Measurements from ENCODE around the gene DLL4.

The DLL4 gene

DNA sequence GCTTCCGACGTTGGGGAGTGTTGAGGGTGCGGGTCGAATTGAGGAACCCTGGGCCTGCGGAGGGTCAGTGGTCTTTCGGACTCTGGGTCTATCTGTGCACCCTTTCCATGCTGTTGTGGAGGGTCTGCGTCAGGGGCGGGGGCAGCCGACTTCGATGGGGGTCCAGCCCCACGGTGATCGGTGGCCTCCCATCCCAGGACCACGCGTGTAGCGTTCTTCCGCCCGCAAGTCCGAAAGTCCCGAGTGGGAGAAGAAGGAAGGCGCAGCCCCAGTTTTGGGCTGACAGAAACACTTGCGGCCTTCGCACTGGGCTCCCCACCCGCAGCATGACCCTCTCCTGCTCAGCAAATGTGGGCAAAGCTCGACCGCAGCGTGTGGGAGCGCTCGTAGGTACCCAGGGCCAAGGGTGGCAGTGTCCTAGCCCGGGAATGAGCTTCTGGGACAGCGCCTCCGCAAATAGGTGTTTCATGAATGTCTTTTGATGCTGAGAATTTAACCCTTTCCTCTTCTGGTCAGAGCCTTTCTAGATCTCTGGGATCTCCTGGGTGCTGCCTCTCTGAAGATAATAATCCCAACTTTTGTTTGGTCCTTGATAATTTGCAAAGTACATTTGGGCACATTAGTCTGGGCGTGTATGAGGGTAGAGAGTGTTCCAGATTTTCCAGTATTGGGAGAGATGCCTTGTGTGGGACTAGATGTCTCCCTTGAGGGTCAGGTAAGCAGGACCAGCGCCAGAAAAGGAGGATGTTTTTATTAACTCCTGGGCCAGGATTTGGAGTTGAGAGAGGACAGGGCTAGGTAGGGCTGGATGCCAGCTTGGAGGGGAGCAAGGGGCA, 2.3 kb upstream of the DLL4 start:
- no peak for DNase-seq (ENCODE audit: low spot score)

DNA sequence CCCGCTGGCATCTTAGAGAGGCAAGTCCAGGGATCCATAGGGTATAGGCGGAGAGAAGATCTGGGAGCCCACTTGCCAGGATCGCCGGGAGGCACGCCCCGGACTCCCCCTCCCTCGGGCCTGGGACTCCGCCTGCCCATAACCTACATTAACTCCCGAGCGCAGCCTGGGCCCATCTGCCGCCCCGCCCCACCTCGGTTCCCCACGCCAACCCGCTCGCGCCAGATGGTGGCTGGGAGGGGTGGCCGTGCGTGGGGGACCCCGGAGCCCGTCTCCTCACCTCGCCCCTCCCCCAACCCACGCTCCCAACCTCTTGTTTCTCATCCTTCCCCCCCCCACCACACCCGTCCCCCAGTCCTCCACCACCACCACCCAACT, 1.7 kb upstream of the DLL4 start:
- no peak for DNase-seq (ENCODE audit: low spot score)

DNA sequence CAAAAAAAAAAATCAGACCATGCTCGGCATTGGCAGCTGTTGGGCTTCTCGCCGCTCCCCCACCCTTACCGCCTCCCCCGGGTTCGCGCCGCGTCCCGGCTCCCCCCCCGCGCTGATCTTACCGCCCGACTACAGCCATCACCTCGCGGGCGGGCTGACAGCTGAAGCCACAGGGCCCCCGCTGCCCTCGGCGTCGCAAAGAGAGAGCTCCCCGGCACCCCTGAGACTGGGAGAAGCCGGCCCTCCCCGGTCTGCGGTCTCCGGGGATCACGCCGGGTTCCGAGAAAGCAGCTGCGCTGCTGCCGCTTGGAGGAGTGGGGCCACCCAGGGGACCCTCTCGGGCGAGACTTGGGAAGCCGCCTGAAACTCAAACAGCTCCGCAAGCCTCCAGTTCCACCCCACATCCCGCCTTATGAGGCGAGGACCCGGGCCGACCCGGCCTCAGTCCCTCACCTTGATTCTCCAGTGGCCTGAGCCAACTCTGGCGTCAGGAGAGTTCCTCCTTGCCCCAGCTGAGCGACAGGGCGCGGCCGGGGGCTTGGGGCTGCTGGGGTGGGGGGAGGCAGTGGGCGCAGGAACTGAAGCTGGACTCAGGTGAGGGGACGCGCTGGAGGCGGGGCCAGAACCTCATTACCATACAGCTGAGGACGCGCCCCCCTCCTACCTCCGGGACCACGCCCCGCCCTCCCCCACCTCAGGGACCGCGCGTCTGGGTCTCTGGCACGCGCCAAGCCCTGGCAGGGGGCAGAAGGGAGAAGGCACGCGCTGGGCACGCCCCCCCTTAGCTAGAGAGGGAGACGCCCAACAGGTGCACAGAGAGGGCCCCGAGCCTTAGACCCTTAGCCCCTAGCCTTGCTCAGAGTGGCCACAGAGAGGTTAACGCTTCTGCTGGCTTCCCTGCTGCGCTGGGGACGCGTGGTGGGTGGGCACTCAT, 1.0 kb upstream of the DLL4 start:
- DNase-seq (ENCODE audit: low spot score): no peak

DNA sequence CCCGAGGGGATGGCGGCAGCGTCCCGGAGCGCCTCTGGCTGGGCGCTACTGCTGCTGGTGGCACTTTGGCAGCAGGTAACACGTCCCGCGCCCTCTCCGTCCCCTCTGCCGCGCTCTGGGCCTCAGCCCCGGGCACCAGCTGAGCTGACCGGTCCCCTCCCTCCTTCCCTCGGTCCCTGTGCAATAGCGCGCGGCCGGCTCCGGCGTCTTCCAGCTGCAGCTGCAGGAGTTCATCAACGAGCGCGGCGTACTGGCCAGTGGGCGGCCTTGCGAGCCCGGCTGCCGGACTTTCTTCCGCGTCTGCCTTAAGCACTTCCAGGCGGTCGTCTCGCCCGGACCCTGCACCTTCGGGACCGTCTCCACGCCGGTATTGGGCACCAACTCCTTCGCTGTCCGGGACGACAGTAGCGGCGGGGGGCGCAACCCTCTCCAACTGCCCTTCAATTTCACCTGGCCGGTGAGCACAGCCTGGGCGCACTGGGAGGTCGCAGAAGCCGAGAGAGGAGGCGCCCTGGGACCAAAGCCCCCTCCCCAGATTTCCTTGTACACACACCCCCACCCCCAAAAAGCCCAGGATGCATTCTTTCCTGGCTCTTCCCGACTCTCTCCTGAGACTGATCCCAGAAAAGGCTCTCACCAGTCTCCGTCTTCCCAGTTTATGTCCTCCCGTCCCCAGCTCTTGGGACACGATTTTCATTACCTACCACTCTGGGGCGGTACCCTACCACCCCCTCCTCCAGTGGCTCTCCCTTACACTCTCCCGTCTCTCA, 705 bp downstream of the DLL4 start:
- peak; percentile 86 for DNase-seq (ENCODE audit: low spot score)

DNA sequence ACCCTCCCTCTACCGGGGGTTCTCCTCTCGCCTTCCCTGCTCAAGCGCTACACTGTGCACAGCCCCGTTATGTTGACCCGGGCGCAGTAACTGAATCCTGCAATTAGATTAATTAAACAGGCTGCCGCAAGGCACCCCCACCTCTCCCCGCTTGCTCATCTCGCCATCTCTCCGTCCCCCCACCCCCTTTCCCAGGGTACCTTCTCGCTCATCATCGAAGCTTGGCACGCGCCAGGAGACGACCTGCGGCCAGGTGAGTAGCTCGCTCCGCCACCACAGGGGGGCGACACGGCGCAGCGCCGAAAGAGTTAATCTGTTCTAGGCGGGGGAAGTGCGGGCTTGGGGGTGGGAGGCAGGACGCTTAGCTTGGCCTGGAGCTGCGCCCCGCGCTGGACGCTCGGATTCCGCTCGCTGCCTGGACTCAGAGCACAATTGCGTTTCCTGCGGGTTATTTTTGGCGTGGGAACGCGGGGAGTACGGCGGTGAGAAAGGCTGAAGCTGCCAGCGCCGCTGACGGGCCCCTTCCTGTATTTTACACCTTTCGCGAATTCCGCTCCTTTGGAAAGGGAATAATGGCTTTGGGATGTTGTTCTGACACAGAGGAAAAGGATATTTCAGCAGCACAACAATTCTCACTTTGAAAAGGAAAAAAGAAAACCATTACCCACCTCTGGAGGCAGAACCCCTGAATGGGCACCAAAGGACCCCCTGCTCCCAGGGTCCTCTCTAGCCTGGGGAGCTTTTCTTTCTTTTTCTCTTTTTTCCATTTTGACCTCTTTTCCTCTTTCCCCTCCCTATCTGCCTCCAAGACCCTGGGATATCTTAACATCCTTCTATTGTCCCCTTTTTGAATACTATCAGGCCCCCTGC, 1.5 kb downstream of the DLL4 start:
- DNase-seq (ENCODE audit: low spot score): peak; percentile 79

DNA sequence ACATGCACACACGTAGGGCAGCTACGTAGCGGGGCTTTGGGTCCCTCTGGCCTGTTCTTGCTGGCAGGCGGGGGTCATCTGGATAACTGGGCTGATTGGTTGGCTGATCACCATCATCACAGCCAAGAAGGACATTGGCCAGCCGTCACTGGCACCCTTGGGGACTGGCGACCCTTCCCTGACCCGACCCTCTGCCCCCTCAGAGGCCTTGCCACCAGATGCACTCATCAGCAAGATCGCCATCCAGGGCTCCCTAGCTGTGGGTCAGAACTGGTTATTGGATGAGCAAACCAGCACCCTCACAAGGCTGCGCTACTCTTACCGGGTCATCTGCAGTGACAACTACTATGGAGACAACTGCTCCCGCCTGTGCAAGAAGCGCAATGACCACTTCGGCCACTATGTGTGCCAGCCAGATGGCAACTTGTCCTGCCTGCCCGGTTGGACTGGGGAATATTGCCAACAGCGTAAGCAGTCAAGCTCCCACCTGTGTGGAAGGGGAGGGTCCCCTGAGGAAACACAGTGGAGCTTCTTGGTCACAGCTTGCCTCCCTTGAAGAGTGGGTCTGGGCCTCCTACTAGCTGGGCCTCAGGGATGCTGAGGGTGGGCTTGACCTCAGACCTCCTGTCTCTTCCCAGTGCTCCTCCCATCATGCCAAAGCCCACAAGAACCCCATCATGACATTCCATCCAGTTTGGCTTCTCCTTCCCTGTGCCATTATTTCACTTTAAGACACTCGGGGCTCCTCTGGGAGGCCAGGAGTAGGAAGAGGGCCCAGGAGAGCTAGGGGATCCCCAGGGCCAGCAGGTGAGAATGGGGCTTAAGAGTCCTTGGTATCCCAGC, 2.4 kb downstream of the DLL4 start:
- no peak for DNase-seq (ENCODE audit: low spot score)

DNA sequence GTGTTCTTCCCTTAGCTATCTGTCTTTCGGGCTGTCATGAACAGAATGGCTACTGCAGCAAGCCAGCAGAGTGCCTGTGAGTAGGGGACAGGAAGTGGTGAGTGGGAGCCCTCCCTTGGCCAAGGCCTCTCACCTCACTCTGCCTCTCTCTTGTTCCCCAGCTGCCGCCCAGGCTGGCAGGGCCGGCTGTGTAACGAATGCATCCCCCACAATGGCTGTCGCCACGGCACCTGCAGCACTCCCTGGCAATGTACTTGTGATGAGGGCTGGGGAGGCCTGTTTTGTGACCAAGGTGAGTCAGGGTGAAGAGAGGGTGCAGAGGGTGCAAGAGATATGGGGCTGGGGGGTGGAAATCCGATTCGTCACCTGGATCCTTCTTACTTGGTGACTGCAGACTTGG, 3.0 kb downstream of the DLL4 start:
- DNase-seq (ENCODE audit: low spot score): no peak

DNA sequence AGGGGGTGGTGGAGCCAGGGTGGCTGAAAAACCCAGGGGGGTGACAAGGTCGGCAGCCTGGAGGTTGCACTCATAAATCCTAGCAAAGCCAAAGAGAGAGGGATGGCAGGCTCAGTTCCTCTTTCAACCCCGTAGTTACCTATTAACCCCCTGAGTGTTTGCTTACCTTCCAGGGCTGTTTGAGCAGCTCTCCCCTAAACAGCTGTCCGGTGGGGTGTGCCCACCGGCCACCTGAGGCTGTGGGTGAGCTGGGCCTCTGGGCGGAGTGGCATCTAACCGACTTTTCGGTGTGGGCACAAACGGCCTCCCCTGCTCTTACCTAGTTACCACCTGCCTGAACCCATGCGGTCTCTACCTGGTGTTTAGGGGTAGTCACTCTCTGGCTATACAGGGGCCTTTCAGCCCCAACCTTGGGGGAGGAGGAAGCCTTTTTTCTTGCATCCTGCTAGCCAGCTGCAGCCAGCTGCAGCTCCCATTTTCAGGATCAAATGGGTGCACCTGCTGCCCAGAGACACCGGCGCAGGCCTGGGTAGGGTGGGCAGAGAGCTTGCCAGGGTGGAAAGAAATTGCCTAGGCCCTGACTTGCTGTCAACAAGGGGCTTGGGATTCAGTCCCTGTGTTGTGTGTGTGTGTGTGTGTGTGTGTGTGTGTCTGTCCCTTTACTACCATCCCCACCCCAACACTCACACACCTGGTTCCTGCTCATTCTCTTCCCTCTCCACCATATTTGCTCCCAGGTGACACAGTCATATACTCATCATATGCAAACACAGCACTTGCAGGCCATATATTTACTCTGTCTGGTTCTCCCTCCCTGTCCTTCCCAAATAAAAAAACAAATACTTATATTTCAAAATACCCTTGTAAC, 3.7 kb downstream of the DLL4 start:
- DNase-seq (ENCODE audit: low spot score): no peak

DNA sequence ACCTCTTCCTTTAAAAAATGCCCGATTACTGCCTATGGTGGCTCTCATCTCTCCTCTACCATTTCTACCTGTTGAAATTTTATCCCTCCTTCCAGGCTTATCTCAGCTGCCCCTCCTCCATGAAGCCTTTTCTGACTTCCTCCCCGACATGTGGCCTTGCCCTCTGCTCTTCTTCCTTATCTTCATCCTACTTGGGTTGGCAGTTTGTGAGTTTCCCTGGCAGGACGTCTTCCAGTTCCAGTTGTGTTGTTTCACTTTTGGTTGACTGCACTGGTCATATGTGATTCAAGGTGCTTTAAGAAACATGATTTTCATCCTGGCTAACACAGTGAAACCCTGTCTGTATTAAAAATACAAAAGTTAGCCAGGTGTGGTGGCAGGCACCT, 4.4 kb downstream of the DLL4 start:
- DNase-seq (ENCODE audit: low spot score): no peak

DNA sequence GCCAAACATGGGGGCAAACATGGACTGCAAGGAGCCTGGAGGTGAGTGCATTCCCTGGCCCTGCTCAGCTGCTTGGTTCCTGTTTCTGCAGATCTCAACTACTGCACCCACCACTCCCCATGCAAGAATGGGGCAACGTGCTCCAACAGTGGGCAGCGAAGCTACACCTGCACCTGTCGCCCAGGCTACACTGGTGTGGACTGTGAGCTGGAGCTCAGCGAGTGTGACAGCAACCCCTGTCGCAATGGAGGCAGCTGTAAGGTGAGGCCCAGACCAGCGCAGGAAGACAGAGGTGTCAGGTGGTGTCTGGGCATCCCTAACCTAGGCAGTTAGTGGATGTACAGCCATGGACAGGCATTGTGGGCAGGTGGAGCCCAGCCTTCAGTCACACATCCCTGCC, 5.3 kb downstream of the DLL4 start:
- DNase-seq (ENCODE audit: low spot score): no peak

DNA sequence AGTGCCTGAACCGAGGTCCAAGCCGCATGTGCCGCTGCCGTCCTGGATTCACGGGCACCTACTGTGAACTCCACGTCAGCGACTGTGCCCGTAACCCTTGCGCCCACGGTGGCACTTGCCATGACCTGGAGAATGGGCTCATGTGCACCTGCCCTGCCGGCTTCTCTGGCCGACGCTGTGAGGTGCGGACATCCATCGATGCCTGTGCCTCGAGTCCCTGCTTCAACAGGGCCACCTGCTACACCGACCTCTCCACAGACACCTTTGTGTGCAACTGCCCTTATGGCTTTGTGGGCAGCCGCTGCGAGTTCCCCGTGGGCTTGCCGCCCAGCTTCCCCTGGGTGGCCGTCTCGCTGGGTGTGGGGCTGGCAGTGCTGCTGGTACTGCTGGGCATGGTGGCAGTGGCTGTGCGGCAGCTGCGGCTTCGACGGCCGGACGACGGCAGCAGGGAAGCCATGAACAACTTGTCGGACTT, 7.1 kb downstream of the DLL4 start:
- DNase-seq (ENCODE audit: low spot score): no peak

DNA sequence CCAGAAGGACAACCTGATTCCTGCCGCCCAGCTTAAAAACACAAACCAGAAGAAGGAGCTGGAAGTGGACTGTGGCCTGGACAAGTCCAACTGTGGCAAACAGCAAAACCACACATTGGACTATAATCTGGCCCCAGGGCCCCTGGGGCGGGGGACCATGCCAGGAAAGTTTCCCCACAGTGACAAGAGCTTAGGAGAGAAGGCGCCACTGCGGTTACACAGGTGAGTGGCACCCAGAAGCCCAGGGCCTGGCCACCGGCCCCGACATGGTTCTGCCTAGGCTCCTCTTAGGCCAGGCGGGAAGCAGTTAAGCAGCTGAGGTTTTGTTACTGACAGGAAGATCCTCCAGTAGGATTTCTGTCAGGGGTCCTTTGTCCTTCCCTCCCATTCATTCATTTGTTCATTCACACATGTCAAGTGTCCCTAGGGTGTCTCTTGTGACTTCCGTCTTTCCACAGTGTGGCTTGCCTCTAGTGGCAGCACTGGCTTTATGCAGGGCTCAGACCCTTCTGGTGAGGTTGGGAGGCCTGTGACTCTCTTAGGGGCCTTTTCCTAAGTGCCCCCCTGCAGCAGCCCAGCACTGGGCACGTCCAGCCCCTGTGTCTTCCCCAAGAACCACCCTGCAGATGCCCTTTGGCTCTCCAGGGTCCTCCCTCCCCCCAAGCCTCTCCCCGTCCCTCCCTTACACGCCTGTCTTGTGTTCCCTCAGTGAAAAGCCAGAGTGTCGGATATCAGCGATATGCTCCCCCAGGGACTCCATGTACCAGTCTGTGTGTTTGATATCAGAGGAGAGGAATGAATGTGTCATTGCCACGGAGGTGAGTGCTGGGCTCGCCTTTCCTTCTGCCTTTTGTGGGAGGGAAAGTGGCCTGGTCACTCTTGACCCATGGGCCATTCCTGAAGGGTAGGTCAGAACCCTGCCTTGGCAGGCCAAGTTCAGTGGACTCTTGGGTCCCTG, 7.8 kb downstream of the DLL4 start:
- no peak for DNase-seq (ENCODE audit: low spot score)

DNA sequence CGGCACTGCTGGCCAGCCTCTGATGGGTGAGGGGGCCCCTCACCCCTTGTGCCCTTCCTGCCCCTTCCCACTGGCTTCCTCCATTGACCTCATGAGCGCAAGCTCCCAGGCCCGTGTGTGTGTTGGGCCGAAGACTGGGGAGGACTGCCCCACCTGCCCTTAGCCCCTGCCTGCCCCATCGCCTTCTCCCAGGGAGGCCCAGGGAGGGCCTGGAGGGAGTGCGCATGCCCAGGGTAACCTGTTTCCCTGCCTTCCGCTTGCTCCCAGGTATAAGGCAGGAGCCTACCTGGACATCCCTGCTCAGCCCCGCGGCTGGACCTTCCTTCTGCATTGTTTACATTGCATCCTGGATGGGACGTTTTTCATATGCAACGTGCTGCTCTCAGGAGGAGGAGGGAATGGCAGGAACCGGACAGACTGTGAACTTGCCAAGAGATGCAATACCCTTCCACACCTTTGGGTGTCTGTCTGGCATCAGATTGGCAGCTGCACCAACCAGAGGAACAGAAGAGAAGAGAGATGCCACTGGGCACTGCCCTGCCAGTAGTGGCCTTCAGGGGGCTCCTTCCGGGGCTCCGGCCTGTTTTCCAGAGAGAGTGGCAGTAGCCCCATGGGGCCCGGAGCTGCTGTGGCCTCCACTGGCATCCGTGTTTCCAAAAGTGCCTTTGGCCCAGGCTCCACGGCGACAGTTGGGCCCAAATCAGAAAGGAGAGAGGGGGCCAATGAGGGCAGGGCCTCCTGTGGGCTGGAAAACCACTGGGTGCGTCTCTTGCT, 8.8 kb downstream of the DLL4 start:
- no peak for DNase-seq (ENCODE audit: low spot score)

DNA sequence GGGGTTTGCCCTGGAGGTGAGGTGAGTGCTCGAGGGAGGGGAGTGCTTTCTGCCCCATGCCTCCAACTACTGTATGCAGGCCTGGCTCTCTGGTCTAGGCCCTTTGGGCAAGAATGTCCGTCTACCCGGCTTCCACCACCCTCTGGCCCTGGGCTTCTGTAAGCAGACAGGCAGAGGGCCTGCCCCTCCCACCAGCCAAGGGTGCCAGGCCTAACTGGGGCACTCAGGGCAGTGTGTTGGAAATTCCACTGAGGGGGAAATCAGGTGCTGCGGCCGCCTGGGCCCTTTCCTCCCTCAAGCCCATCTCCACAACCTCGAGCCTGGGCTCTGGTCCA, 9.4 kb downstream of the DLL4 start:
- DNase-seq (ENCODE audit: low spot score): no peak

DNA sequence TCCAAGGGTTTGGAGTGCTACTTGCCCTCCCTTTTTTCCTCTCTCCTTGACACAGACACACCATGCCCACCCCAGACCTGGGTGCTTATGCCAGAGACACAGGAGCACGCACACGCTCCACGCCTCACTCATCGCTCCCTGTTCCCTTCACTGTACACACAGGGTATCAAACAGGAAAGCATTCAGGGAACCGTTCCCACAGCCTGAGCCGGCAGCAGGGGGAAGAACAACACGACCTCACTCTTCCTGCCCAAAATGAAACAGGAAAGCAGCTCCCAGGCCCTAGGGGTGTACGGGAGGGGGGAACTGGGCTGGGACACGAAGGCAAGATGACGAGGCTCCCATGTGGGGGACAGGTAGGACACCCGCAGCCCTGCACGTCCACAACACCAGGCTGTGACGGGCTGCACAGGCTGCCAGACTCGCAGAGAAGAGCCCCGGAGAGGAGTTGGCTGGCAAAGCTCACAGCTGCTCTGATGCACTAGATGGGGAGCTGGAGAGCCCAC, 11.2 kb downstream of the DLL4 start:
- no peak for DNase-seq (ENCODE audit: low spot score)

DNA sequence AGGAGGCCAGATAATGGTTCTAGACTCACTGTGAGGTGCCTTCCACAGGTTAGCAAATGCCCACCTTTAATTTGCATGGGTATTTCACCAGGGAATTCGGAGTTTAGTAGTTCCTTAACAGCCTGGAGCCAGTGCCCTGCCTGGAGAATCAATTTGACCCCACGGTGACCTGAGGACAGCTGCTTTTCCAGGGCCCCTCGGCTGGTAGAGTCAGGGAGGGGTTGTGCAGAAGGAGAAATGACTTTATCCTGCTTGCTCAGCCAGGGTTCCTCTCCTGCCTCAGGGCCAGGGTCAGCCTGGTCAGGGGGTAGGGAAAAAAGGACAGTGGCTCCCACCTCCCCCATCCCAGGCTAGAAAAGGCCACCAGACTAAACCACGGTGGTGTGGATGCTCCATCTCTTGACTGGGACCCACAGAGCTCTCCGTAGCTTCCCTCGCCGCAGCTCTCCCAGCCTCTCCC, 12.0 kb downstream of the DLL4 start:
- no peak for DNase-seq (ENCODE audit: low spot score)
